A673 (cell line): Measurements from ENCODE around the gene HABP2. TPM values are rescaled to one million over a fixed set of nuclear protein-coding genes. Genes with fewer than 3 reads are reported as not detected.

Source experiments
- BruUV-seq: library from RNA; stranded (reverse); fragments of 400-500 nt; replicated peaks from 2 replicates; lab custom pipeline; 2021; lab: Mats Ljungman, UMichigan
- CTCF ChIA-PET: fragments of 300-600 bp; sonication (Branson Sonifier 250); formaldehyde crosslinking; loops from one replicate; lab custom pipeline; 2022; ENCODE audit warnings: antibody characterized with exemption; lab: Charles Lee
- POLR2A ChIA-PET: fragments of 300-600 bp; sonication (Branson Sonifier 250); formaldehyde crosslinking; loops from one replicate; lab custom pipeline; 2022; ENCODE audit warnings: antibody characterized with exemption; ENCODE audit not compliant: low non-redundant PET; lab: Charles Lee
- DNase-seq: peaks from one replicate; pipeline ENCODE4 v3.0.0-alpha.2; 2015; ENCODE audit warnings: low spot score
- H3K27ac ChIP-seq: fragments of 200-600 bp; sonication (generic); 2 replicates; pipeline ENCODE4 v1.5.1; 2016; ENCODE audit warnings: mixed run types, low read depth, mild to moderate bottlenecking, mixed read lengths, antibody characterized with exemption, low read length; ENCODE audit not compliant: poor library complexity, severe bottlenecking
- H3K27me3 ChIP-seq: fragments of 200-600 bp; sonication (generic); replicated peaks from 2 replicates; pipeline ENCODE4 v1.6.1; 2017; ENCODE audit warnings: mixed run types, low read depth, mild to moderate bottlenecking, mixed read lengths, antibody characterized with exemption, low read length; ENCODE audit not compliant: insufficient read depth, poor library complexity
- H3K36me3 ChIP-seq: fragments of 200-600 bp; sonication (generic); 2 replicates; pipeline ENCODE4 v1.6.1; 2016; ENCODE audit warnings: mixed run types, mild to moderate bottlenecking, mixed read lengths, antibody characterized with exemption, low read length; ENCODE audit not compliant: insufficient read depth, poor library complexity, severe bottlenecking
- H3K4me1 ChIP-seq: fragments of 200-600 bp; sonication (generic); 2 replicates; pipeline ENCODE4 v1.6.1; 2017; ENCODE audit warnings: mixed run types, mild to moderate bottlenecking, mixed read lengths, antibody characterized with exemption, low read length; ENCODE audit not compliant: insufficient read depth, poor library complexity, severe bottlenecking
- H3K4me3 ChIP-seq: fragments of 200-600 bp; sonication (generic); 2 replicates; pipeline ENCODE4 v1.5.1; 2016; ENCODE audit warnings: low read depth, mixed run types, mild to moderate bottlenecking, mixed read lengths, low read length; ENCODE audit not compliant: poor library complexity, severe bottlenecking
- H3K9me3 ChIP-seq: fragments of 200-600 bp; sonication (generic); 2 replicates; pipeline ENCODE4 v1.6.1; 2016; ENCODE audit warnings: mixed run types, low read depth, mild to moderate bottlenecking, mixed read lengths, antibody characterized with exemption, low read length; ENCODE audit not compliant: poor library complexity, severe bottlenecking
- EZH2 ChIP-seq: fragments of 200-600 bp; sonication (generic); IDR thresholded peaks from 2 replicates; pipeline ENCODE4 v1.6.1; 2017; ENCODE audit warnings: borderline replicate concordance, low read depth, mild to moderate bottlenecking, mixed read lengths, antibody characterized with exemption, low read length; ENCODE audit not compliant: poor library complexity, severe bottlenecking
- intact Hi-C: fragments of 100-400 bp; cut with micrococcal nuclease; formaldehyde crosslinking; loops from one replicate; pipeline ENCODE4 v1.10.0; 2022; ENCODE audit not compliant: unreplicated experiment
- total RNA-seq: library from RNA; stranded (reverse); gene quantifications from 2 replicates; pipeline ENCODE4 v1.2.3, GENCODE V29; 2021
- TF ChIP-seq, protein P1 (sequence below): fragments of 300-800, 200-600 bp; sonication (generic); conservative IDR thresholded peaks from 2 replicates; pipeline ENCODE4 v1.5.1; 2017; ENCODE audit warnings: low read depth, mild to moderate bottlenecking, antibody characterized with exemption, low read length, moderate library complexity, mixed read lengths

The HABP2 gene
- total RNA-seq, 1 experiment from 2014 or later = not detected

DNA sequence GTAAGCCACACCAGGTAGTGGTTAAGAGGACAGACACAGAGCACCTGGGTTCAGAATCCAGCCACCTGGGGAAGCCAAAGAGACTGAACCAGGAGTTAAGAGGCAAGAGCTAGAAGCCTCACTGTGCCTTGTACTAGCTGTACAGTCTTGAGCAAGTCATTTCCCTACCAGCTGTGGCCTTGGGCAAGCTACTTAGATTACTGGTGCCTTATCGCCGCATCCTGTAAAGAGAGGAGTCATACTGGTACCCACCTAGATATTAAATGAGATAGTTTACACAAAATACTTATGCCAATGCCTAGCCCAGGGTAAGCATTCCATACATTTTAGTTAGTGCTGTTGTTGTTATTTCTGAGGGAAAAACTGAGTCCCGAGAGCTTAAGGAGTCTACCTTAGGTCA is 47.7 kb downstream of the HABP2 start:
- H3K4me1 ChIP-seq = no peaks in the 10 kb centered on the region
- CTCF ChIA-PET = no interaction called here
- no peaks in the 10 kb centered on the region for H3K9me3 ChIP-seq
- POLR2A ChIA-PET = no interaction called here
- no peak overlapping the region for H3K4me3 ChIP-seq
- no peak overlapping the region for H3K27ac ChIP-seq
- no peak for TF ChIP-seq EZH2
- TF ChIP-seq, protein P1, sequence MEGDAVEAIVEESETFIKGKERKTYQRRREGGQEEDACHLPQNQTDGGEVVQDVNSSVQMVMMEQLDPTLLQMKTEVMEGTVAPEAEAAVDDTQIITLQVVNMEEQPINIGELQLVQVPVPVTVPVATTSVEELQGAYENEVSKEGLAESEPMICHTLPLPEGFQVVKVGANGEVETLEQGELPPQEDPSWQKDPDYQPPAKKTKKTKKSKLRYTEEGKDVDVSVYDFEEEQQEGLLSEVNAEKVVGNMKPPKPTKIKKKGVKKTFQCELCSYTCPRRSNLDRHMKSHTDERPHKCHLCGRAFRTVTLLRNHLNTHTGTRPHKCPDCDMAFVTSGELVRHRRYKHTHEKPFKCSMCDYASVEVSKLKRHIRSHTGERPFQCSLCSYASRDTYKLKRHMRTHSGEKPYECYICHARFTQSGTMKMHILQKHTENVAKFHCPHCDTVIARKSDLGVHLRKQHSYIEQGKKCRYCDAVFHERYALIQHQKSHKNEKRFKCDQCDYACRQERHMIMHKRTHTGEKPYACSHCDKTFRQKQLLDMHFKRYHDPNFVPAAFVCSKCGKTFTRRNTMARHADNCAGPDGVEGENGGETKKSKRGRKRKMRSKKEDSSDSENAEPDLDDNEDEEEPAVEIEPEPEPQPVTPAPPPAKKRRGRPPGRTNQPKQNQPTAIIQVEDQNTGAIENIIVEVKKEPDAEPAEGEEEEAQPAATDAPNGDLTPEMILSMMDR = no peak
- H3K36me3 ChIP-seq = no peaks in the 10 kb centered on the region
- BruUV-seq = no TSS peak
- intact Hi-C loops = no loop called here
- no peaks in the 10 kb centered on the region for H3K27me3 ChIP-seq
- DNase-seq = no peak

GRCh38 chr10:113603057-113603777 is 50.4 kb downstream of the HABP2 start:
- Histone ChIP-seq H3K9me3 (no peaks in the 10 kb centered on the region), H3K4me1 (no peaks in the 10 kb centered on the region), H3K27me3 (no peaks in the 10 kb centered on the region), H3K27ac (no peak overlapping the region), H3K4me3 (no peak overlapping the region), H3K36me3 (no peaks in the 10 kb centered on the region)
- no peak for DNase-seq
- intact Hi-C loops = no loop called here
- no peak for TF ChIP-seq EZH2
- TF ChIP-seq, protein P1 = no peak
- ChIA-PET POLR2A (no interaction called here), CTCF (no interaction called here)
- BruUV-seq = no TSS peak

GRCh38 chr10:113604572-113604971 is 51.7 kb downstream of the HABP2 start:
- no peaks in the 10 kb centered on the region for H3K9me3 ChIP-seq
- intact Hi-C loops = no loop called here
- H3K4me1 ChIP-seq = no peaks in the 10 kb centered on the region
- BruUV-seq = no TSS peak
- no peaks in the 10 kb centered on the region for H3K27me3 ChIP-seq
- DNase-seq = no peak
- ChIA-PET POLR2A (no interaction called here), CTCF (no interaction called here)
- H3K27ac ChIP-seq = no peak overlapping the region
- no peak overlapping the region for H3K4me3 ChIP-seq
- no peaks in the 10 kb centered on the region for H3K36me3 ChIP-seq
- TF ChIP-seq, protein P1 = no peak
- no peak for TF ChIP-seq EZH2
